ENCODE results near the gene MAN1A1. TPM values are rescaled to one million over a fixed set of nuclear protein-coding genes. Genes with fewer than 3 reads are reported as not detected.

The MAN1A1 gene
- total RNA-seq (2022; extraction: Qiagen RNA extraction) = 0.05 to 0.08 TPM (median 0.07 TPM) in 5 replicates

DNA sequence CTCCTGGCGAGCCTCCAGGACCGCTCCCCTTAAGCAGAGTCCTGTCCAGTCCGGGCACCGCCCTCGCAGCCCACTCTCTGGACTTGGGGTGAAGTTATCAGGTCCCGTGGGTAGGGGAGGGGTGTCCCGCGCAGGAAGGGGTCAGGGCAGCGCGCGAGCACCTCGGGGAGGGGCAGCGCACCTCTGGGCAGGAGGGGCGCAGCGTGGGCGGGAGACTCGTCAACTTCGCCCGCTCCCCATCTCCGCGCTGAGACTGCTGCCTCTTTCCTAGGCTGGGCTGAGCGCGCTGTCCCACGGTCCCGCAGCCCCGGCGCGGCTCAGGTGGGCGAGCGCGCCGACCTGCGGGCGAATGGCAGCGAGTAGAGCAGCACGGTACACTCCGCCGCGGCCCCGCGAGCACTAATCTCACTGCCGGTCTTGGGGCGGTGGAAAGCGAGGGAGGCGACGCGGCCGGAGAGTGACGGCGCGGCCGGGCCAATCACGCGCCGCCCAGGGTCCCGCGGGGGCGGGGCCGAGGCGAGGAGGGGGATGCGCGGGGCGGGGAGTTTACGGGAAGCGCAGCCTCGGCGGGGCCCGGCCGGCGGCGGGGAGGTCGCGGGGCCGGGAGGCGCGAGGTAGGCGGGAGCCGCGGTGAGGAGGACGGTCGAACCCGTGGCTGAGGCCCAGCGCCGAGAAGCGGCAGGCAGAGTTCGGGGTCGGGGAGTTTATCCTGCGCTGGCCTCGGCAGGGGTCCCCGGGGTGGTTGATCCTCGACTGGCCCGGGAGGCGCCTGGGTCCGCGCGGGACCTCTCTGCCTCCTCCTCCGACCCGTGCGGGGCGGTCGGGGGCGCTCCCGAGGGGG, at the start of gene MAN1A1:
Gene MAN1A1, minus strand, starts transcription at position 401 of the 841 bp plus-strand sequence. CDS start 696 bp downstream, outside the sequence.

All from A549 treated with Hydrocortisone at 1 μM for 4 hours (cell line).